Thyroid gland (tissue), 4 donors: ENCODE measurements around the gene ALDH4A1. TPM values are rescaled to one million over a fixed set of nuclear protein-coding genes. Genes with fewer than 3 reads are reported as not detected.

Source experiments
- DNase-seq, 2 donors: peaks; one replicate each; pipeline ENCODE4 v3.0.0-alpha.2; 2019
- H3K27ac ChIP-seq, 3 donors: fragments of 200-600 bp; sonication (generic); 1 replicate in 2 of 3; 2 replicates in 1 of 3; pipeline ENCODE4 v1.5.1; 2016 to 2019; ENCODE audit warnings: mild to moderate bottlenecking in 1 of 3, moderate library complexity in 1 of 3
- H3K27me3 ChIP-seq: fragments of 200-600 bp; sonication (generic); one replicate; pipeline ENCODE4 v1.5.1; 2019
- H3K36me3 ChIP-seq, 2 donors: fragments of 200-600 bp; sonication (generic); one replicate each; pipeline ENCODE4 v1.5.1; 2016 to 2019
- H3K4me1 ChIP-seq, 2 donors: fragments of 200-600 bp; sonication (generic); one replicate each; pipeline ENCODE4 v1.5.1; 2017 to 2019
- H3K4me3 ChIP-seq, 3 donors: fragments of 200-600 bp; sonication (generic); replicated peaks in 1 of 3; 1 replicate in 2 of 3; 2 replicates in 1 of 3; pipeline ENCODE4 v1.5.1; 2016; ENCODE audit warnings: mild to moderate bottlenecking in 1 of 3
- H3K9me3 ChIP-seq: fragments of 200-600 bp; sonication (generic); one replicate; pipeline ENCODE4 v1.5.1; 2017
- CTCF ChIP-seq, 6 experiments: fragments of 200-600 bp in 3 of 6; fragments of 450-650 bp in 3 of 6; sonication (generic) in 3 of 6; IDR thresholded peaks; one replicate each; pipeline ENCODE4 v1.5.1; 2016 to 2019; ENCODE audit warnings: antibody characterized with exemption in 6 of 6, mild to moderate bottlenecking in 2 of 6, inconsistent platforms in 1 of 6, moderate library complexity in 1 of 6
- POLR2A ChIP-seq, 2 donors: fragments of 450-650 bp; IDR thresholded peaks; one replicate each; pipeline ENCODE4 v1.6.1; 2017; ENCODE audit warnings: antibody characterized with exemption in 2 of 2, mild to moderate bottlenecking in 2 of 2, moderate library complexity in 1 of 2
- WGBS, 2 donors: methylation state at CpG; one replicate each; pipeline ENCODE4 v1.1.5; 2017; 5-methylcytosine and 5-hydroxymethylcytosine counted together
- intact Hi-C: fragments of 100-400 bp; cut with DNase I; formaldehyde crosslinking; loops from one replicate; pipeline ENCODE4 v1.15.1; 2023
- total RNA-seq, 4 donors: library from RNA; depleted of rRNA; stranded (reverse); fragments of >200 nt; gene quantifications; one replicate each; pipeline ENCODE4 v1.2.3, GENCODE V29; 2016

Gene ALDH4A1
- 10 to 100 TPM in 3 of 4 donors, 1 to 10 TPM in 1; 5.4 to 29.9 (median 18.6) TPM for total RNA-seq

DNA sequence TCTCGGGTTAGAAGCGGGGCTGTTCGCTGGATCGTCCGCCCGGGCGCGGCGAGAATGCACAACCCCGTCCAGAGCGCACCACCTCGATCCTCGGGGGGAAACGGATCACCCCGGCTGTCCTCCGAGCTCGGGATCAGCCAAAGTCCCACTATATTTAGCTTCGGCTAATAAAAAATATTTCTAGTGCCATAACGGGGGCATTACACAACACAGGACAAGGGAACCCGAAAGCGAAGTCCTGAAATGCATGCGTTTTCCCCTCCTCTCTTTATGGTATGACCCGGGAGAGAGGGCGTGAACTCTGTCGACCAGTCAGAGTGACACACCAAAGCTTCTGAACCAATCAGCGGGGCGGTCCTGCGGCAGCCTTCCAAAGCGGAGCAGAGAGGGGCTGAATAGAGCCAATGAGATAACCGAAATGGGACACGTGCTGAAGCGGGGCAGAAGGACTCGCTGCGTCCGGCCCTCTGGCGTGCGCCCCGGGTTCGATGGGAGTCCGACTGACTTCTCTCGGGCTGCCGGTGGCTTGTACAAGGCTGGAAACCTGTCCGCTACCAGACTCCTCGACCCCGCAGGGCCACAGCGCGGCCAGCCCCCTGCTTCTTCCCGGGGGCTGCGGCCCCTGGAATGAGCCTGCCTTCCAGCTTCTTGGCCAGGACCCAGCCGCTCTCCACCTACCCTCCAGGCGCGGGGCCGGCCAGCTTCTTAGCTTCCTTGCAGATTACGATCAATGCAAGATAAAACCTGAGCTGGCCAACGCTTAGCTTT lies at the start of gene ALDH4A1:
TSS of gene ALDH4A1 (minus strand) at position 33 of the 768 bp plus-strand sequence. CDS start at position 1, 32 bp downstream.
- Histone ChIP-seq H3K36me3 (peaks cover 0 to under 1% of the 10 kb centered on the region in 2 donors), H3K27me3 (no peaks in the 10 kb centered on the region), H3K9me3 (no peaks in the 10 kb centered on the region), H3K4me3 (peak within 1 kb of the TSS; percentile 11 to 68 (median 37)), H3K27ac (peak within 1 kb of the TSS; percentile 81 to 95 (median 85)), H3K4me1 (peaks cover 9 to 13% of the 10 kb centered on the region in 2 donors)
- TF ChIP-seq CTCF (IDR thresholded peaks at IDR 0.05): peak in 2 of 6 experiments; percentile 14 to 26
- no peak for TF ChIP-seq POLR2A (IDR thresholded peaks at IDR 0.05)
- intact Hi-C loops: no loop called here
- peak; percentile 99 for DNase-seq
- WGBS, 2 donors: 0 to 1% methylated on average over 24 to 34 of the region's 55 CpGs

DNA sequence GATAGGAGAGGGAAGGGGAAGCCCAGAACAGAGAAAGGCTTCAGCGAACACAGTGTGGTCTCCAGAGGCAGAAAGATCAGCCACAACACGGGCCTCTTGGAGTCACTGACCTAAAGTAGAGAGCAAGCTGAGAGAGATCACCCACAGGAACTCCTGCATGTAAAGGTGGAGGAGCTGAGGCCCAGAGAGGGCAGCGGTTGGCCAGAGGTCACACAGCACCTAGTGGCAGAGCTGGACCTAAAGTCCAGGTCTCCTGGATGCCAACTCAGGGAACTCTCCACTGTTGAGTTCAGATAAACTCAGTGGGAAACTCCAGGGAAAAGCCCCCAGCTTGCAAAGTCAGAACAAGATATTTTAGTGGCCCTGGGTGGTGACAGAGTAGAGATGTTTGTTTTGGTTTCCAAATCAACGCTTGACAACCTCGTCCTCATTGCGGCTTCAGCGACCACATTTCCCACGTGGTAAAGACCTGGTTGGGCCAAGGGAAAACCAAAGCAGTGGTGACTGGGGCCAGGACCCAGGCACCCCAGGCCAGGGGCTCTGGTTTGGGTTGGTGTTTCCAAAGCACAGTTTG lies 49.5 kb upstream of the ALDH4A1 start:
- H3K9me3 ChIP-seq: no peaks in the 10 kb centered on the region
- WGBS, 2 donors: 43 to 44% methylated on average over 8 of the region's 8 CpGs
- peaks cover 71 to 80% of the 10 kb centered on the region in 2 donors for H3K4me1 ChIP-seq
- H3K4me3 ChIP-seq: no peak overlapping the region
- H3K36me3 ChIP-seq: no peaks in the 10 kb centered on the region
- intact Hi-C loops: loop anchor here (5.0 kb wide), 1 partner anchor 35 kb away; no protein-coding TSS in a partner anchor
- no peaks in the 10 kb centered on the region for H3K27me3 ChIP-seq
- no peak for DNase-seq
- peak overlapping the region in 2 of 3 donors; percentile 77 to 89 for H3K27ac ChIP-seq
- TF ChIP-seq POLR2A (IDR thresholded peaks at IDR 0.05) (no peak), CTCF (IDR thresholded peaks at IDR 0.05) (no peak)

GRCh38 chr1:18951416-18951815 lies 49.1 kb upstream of the ALDH4A1 start:
- Histone ChIP-seq H3K27me3 (no peaks in the 10 kb centered on the region), H3K36me3 (no peaks in the 10 kb centered on the region), H3K9me3 (no peaks in the 10 kb centered on the region), H3K4me3 (no peak overlapping the region), H3K27ac (peak overlapping the region; percentile 41 to 89 (median 77)), H3K4me1 (peaks cover 76 to 84% of the 10 kb centered on the region in 2 donors)
- DNase-seq: no peak
- TF ChIP-seq CTCF (IDR thresholded peaks at IDR 0.05) (no peak), POLR2A (IDR thresholded peaks at IDR 0.05) (no peak)
- 76 to 81% methylated on average over 6 to 8 of the region's 9 CpGs for WGBS, 2 donors
- intact Hi-C loops: loop anchor here (5.0 kb wide), 1 partner anchor 34 kb away; no protein-coding TSS in a partner anchor

- Histone ChIP-seq H3K4me3 (peak overlapping the region in 1 of 3 donors; percentile 12), H3K9me3 (no peaks in the 10 kb centered on the region), H3K36me3 (no peaks in the 10 kb centered on the region), H3K27ac (peak overlapping the region; percentile 41 to 89 (median 77)), H3K27me3 (no peaks in the 10 kb centered on the region), H3K4me1 (peaks cover 77 to 88% of the 10 kb centered on the region in 2 donors)
- 48 to 67% methylated on average over 18 to 19 of the region's 19 CpGs for WGBS, 2 donors
- TF ChIP-seq POLR2A (IDR thresholded peaks at IDR 0.05) (peak in 1 of 2 donors; percentile 42), CTCF (IDR thresholded peaks at IDR 0.05) (no peak)
- intact Hi-C loops: loop anchor here (5.0 kb wide), 1 partner anchor 33 kb away; no protein-coding TSS in a partner anchor
- peak in 1 of 2 donors; percentile 40 for DNase-seq
Observed at GRCh38 chr1:18950401-18951026, 48.2 kb upstream of the ALDH4A1 start.
